ENCODE data around the gene MXD1.

DNA sequence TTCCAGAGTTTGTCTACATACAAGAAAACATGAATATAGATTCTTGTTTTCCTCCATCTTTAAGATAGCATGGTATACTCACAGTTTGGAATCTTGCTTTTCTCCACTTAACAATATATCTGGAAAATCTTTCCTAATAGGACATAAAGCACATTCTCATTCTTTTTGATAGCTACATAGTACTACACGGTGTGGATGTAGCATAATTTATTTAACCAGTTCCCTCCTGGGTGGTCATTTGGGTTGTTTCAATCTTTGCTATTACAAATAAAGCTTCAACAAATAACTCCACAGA, 19.7 kb downstream of the MXD1 start:
- TF ChIP-seq, protein P1, sequence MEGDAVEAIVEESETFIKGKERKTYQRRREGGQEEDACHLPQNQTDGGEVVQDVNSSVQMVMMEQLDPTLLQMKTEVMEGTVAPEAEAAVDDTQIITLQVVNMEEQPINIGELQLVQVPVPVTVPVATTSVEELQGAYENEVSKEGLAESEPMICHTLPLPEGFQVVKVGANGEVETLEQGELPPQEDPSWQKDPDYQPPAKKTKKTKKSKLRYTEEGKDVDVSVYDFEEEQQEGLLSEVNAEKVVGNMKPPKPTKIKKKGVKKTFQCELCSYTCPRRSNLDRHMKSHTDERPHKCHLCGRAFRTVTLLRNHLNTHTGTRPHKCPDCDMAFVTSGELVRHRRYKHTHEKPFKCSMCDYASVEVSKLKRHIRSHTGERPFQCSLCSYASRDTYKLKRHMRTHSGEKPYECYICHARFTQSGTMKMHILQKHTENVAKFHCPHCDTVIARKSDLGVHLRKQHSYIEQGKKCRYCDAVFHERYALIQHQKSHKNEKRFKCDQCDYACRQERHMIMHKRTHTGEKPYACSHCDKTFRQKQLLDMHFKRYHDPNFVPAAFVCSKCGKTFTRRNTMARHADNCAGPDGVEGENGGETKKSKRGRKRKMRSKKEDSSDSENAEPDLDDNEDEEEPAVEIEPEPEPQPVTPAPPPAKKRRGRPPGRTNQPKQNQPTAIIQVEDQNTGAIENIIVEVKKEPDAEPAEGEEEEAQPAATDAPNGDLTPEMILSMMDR (IDR thresholded peaks at IDR 0.05; ENCODE audit: low read depth, low read length): no peak
- TF ChIP-seq POLR2A (IDR thresholded peaks at IDR 0.05; ENCODE audit: extremely low read depth, insufficient read length): no peak
- no peak for TF ChIP-seq MYC (IDR thresholded peaks at IDR 0.05; ENCODE audit: low read depth, low read length)
- TF ChIP-seq, protein P2, sequence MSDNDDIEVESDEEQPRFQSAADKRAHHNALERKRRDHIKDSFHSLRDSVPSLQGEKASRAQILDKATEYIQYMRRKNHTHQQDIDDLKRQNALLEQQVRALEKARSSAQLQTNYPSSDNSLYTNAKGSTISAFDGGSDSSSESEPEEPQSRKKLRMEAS (IDR thresholded peaks at IDR 0.05; ENCODE audit: low read depth, low read length): no peak
